ENCODE measurements around the gene ERF. TPM values are rescaled to one million over a fixed set of nuclear protein-coding genes. Genes with fewer than 3 reads are reported as not detected.

ERF gene
- total and polyA plus RNA-seq, 2 of the 8 experiments (the other 6 are each of a cell fraction or from before 2014, with no cell fraction given): 43.7 to 62.7 TPM

DNA sequence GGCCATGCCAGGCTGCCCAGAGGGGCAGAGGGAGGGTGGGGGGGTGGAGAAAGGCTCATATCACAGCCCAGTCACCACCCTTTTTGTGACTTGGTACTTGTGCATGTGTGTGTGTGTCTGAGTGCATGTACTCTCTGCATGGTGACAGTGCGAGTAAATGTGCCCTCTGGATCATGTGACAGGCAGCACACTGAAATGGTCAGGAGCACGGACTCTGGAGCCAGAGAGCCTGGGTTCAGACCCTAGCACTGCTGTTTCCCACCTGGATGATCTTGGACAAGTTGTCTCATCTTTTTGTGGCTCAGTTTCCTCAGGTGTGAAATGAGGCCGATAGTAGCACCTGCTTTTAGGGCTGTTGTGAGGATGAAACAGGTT, 16.1 kb upstream of the ERF start:
- Histone ChIP-seq H3K4ac (replicated peaks; ENCODE audit: insufficient read length, low read depth, low read length) (peak overlapping the region; percentile 96), H3K4me2 (ENCODE audit: insufficient read depth in 1 of 2, low read depth in 2 of 2, low read length in 2 of 2) (no peak overlapping the region; a peak in 1 of 4 replicates), H4K20me1 (replicated peaks in 1 of 2; ENCODE audit: control insufficient read depth in 1 of 2, insufficient read depth in 2 of 2, low read length in 2 of 2) (peaks cover 0 to 8% of the 10 kb centered on the region in 2 experiments), H4K8ac (ENCODE audit: extremely low read depth, insufficient read depth, low read length) (no peak overlapping the region), H4K5ac (ENCODE audit: insufficient read length, low read depth, low read length) (peak overlapping the region; percentile 42), H3K23ac (ENCODE audit: insufficient read length) (no peak overlapping the region), H4K91ac (replicated peaks; ENCODE audit: insufficient read length, low read length) (peak overlapping the region; percentile 42), H3K23me2 (ENCODE audit: low read depth, low read length) (peaks cover 10% of the 10 kb centered on the region; the same call in 1 of the 2 replicates), H2BK5ac (ENCODE audit: low read depth, low read length) (peak overlapping the region; percentile 88; the same call in 1 of the 2 replicates), H3K27ac (ENCODE audit: low read depth, low read length) (no peak overlapping the region), H2AK5ac (ENCODE audit: low read depth, low read length) (peak overlapping the region; percentile 60), H2BK120ac (replicated peaks; ENCODE audit: low read depth, low read length) (no peak overlapping the region), H2BK15ac (ENCODE audit: low read length) (no peak overlapping the region), H3K27me3 (replicated peaks in 1 of 4; ENCODE audit: control insufficient read depth in 3 of 4, extremely low read depth in 1 of 4, insufficient read depth in 3 of 4, low read length in 3 of 4) (no peaks in the 10 kb centered on the region), H3K4me1 (replicated peaks in 1 of 4; ENCODE audit: control insufficient read depth in 3 of 4, insufficient read depth in 4 of 4, low read length in 3 of 4) (peaks cover 2 to 21% (median 10%) of the 10 kb centered on the region in 4 experiments), H2BK20ac (ENCODE audit: low read length) (no peak overlapping the region), H3K9ac (replicated peaks in 1 of 4; ENCODE audit: extremely low read depth in 1 of 4, low read depth in 3 of 4, low read length in 3 of 4) (no peak overlapping the region), H3K36me3 (ENCODE audit: control insufficient read depth in 2 of 4, insufficient read depth in 4 of 4, low read length in 3 of 4) (peaks cover 0 to 15% (median 5%) of the 10 kb centered on the region in 4 experiments; a peak in 2 of 8 replicates), H3K79me1 (ENCODE audit: low read depth, low read length) (peaks cover 5% of the 10 kb centered on the region), H3K14ac (ENCODE audit: insufficient read length) (no peak overlapping the region), H3K79me2 (ENCODE audit: control insufficient read depth in 1 of 2, insufficient read depth in 2 of 2, low read length in 2 of 2) (peaks cover 0 to 9% of the 10 kb centered on the region in 2 experiments; a peak in 1 of 4 replicates), H2AFZ (ENCODE audit: low read length) (no peak overlapping the region), H3K4me3 (ENCODE audit: extremely low read depth in 1 of 4, insufficient read depth in 2 of 4, low read depth in 3 of 4, low read length in 4 of 4) (no peak overlapping the region), H3K9me3 (ENCODE audit: insufficient read depth in 2 of 2, low read depth in 1 of 2, low read length in 1 of 2) (no peaks in the 10 kb centered on the region), H3K56ac (replicated peaks; ENCODE audit: insufficient read length, low read depth, low read length) (no peak overlapping the region), H2BK12ac (ENCODE audit: low read depth, low read length) (peak overlapping the region; percentile 33; the same call in 1 of the 2 replicates), H3K18ac (ENCODE audit: extremely low read depth, low read length) (no peak overlapping the region)
- WGBS, 2 experiments (ENCODE audit: extremely low coverage in 1 of 2, insufficient coverage in 1 of 2, insufficient read length in 1 of 2, insufficient replicate concordance in 2 of 2, low coverage in 1 of 2, low lambda C conversion rate in 2 of 2, missing lambda C conversion rate in 1 of 2): 82% methylated on average over 3 of the region's 3 CpGs; no CpG with 5 or more reads in 1 of the 2 experiments
- ChIA-PET CTCF (ENCODE audit: partially characterized antibody) (interaction anchor here (1.0 to 3.1 kb wide), 3 partner anchors 8 to 25 kb away, joined by 3 to 17 read pairs (median 11); no protein-coding TSS in a partner anchor), POLR2A (ENCODE audit: partially characterized antibody) (interaction anchor here (0.6 to 4.1 kb wide), 5 partner anchors 10 to 30 kb away, joined by 3 to 27 read pairs (median 4); no protein-coding TSS in a partner anchor)
- FAIRE-seq (no peak), DNase-seq (ENCODE audit: low read depth in 1 of 2, low spot score in 2 of 2) (no peak)
- no peak for TF ChIP-seq POLR2AphosphoS5 (IDR thresholded peaks at IDR 0.05; ENCODE audit: low read depth, low read length)
- TF ChIP-seq, protein P1, sequence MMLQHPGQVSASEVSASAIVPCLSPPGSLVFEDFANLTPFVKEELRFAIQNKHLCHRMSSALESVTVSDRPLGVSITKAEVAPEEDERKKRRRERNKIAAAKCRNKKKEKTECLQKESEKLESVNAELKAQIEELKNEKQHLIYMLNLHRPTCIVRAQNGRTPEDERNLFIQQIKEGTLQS (IDR thresholded peaks at IDR 0.05; ENCODE audit: insufficient read depth, low read depth, low read length): no peak
- no peak for TF ChIP-seq SIX5 (IDR thresholded peaks at IDR 0.05; ENCODE audit: low read depth, low read length)
